Cardiac muscle cell (in vitro differentiated cells and primary cell): ENCODE measurements around the gene PRKAG2. TPM values are rescaled to one million over a fixed set of nuclear protein-coding genes. Genes with fewer than 3 reads are reported as not detected.

Source experiments
- DNase-seq, 2 donors: peaks; one replicate each; pipeline versions ENCODE4 v3.0.0 to v3.0.0-alpha.2; 2010 to 2017; ENCODE audit warnings: low read depth in 1 of 2, low spot score in 1 of 2
- H3K27ac ChIP-seq: fragments of 200-600 bp; sonication (generic); 2 replicates; pipeline ENCODE4 v1.5.1; 2016
- H3K27me3 ChIP-seq: fragments of 200-600 bp; sonication (generic); 2 replicates; pipeline ENCODE4 v1.6.0; 2016; ENCODE audit warnings: control low read depth
- H3K36me3 ChIP-seq: fragments of 200-600 bp; sonication (generic); 2 replicates; pipeline ENCODE4 v1.5.1; 2016; ENCODE audit warnings: control low read depth
- H3K4me1 ChIP-seq: fragments of 200-600 bp; sonication (generic); 2 replicates; pipeline ENCODE4 v1.8.1; 2017; ENCODE audit warnings: low read depth, mild to moderate bottlenecking, mixed run types
- H3K4me3 ChIP-seq: fragments of 200-600 bp; sonication (generic); 2 replicates; pipeline ENCODE4 v1.5.1; 2016; ENCODE audit warnings: mild to moderate bottlenecking
- H3K9me3 ChIP-seq: fragments of 200-600 bp; sonication (generic); 2 replicates; pipeline ENCODE4 v1.5.1; 2017; ENCODE audit warnings: low read depth, mild to moderate bottlenecking, control low read depth
- CTCF ChIP-seq: IDR thresholded peaks from 2 replicates; pipeline ENCODE4 v1.5.1; 2012; ENCODE audit warnings: low read depth, mild to moderate bottlenecking, low read length
- polyA plus RNA-seq: library from polyadenylated mRNA; unstranded; fragments of >200 nt; fragmentation: Nextera tagmentation; extraction: Ambion mirVana; gene quantifications from 2 replicates; pipeline ENCODE4 v1.2.1, GENCODE V29; 2016
- total RNA-seq: library from RNA; depleted of rRNA; stranded (reverse); fragments of >200 nt; gene quantifications from 2 replicates; pipeline ENCODE4 v1.2.3, GENCODE V29; 2016

PRKAG2 gene
- total and polyA plus RNA-seq, 2 experiments from 2014 or later: 43.4 to 85.3 TPM

- Histone ChIP-seq H3K36me3 (no peaks in the 10 kb centered on the region), H3K27ac (no peak overlapping the region), H3K4me1 (no peaks in the 10 kb centered on the region), H3K4me3 (no peak overlapping the region), H3K9me3 (no peaks in the 10 kb centered on the region), H3K27me3 (peaks cover 52% of the 10 kb centered on the region)
- no peak for TF ChIP-seq CTCF
- no peak for DNase-seq
Observed at GRCh38 chr7:151886783-151887182, 9.9 kb upstream of the PRKAG2 start.

GRCh38 chr7:151885202-151885580 is 8.3 kb upstream of the PRKAG2 start:
- H3K4me1 ChIP-seq: no peaks in the 10 kb centered on the region

GRCh38 chr7:151884312-151885201 is 7.6 kb upstream of the PRKAG2 start:
- H3K27me3 ChIP-seq: peaks cover 63% of the 10 kb centered on the region
- no peak overlapping the region for H3K4me3 ChIP-seq
- DNase-seq: no peak
- no peak overlapping the region for H3K27ac ChIP-seq
- no peaks in the 10 kb centered on the region for H3K4me1 ChIP-seq
- no peaks in the 10 kb centered on the region for H3K36me3 ChIP-seq
- no peak for TF ChIP-seq CTCF
- H3K9me3 ChIP-seq: no peaks in the 10 kb centered on the region

More at GRCh38 chr7:151885202-151885580, 8.3 kb upstream of the PRKAG2 start:
- Histone ChIP-seq H3K36me3 (no peaks in the 10 kb centered on the region), H3K27me3 (peaks cover 56% of the 10 kb centered on the region), H3K27ac (no peak overlapping the region), H3K9me3 (no peaks in the 10 kb centered on the region), H3K4me3 (no peak overlapping the region)
- no peak for DNase-seq
- no peak for TF ChIP-seq CTCF

- Histone ChIP-seq H3K4me3 (no peak overlapping the region), H3K36me3 (no peaks in the 10 kb centered on the region), H3K4me1 (no peaks in the 10 kb centered on the region), H3K9me3 (no peaks in the 10 kb centered on the region), H3K27ac (no peak overlapping the region), H3K27me3 (peaks cover 66% of the 10 kb centered on the region)
- TF ChIP-seq CTCF: no peak
- DNase-seq: no peak
Observed at GRCh38 chr7:151883857-151884256, 6.9 kb upstream of the PRKAG2 start.

GRCh38 chr7:151882734-151883133 is 5.8 kb upstream of the PRKAG2 start:
- peaks cover 2% of the 10 kb centered on the region for H3K4me1 ChIP-seq
- H3K9me3 ChIP-seq: no peaks in the 10 kb centered on the region
- H3K4me3 ChIP-seq: no peak overlapping the region
- H3K27ac ChIP-seq: no peak overlapping the region
- no peaks in the 10 kb centered on the region for H3K36me3 ChIP-seq
- DNase-seq: no peak
- peaks cover 77% of the 10 kb centered on the region for H3K27me3 ChIP-seq
- TF ChIP-seq CTCF: no peak
